ENCODE results near the gene SIGLEC8. TPM values are rescaled to one million over a fixed set of nuclear protein-coding genes. Genes with fewer than 3 reads are reported as not detected.
"Not testable (repeated sequence)": the region's sequence is repeated elsewhere in the genome, so short reads cannot be mapped to it uniquely, and the experiment has no call there.

SIGLEC8 gene
- total and polyA plus RNA-seq, 8 donors, result 0.04 to 0.99 (median 0.47) TPM; not detected in 4

GRCh38 chr19:51469629-51470028 lies 11.4 kb upstream of the SIGLEC8 start:
- intact Hi-C loops (cut with DNase I), result loop anchor here in 1 of 2 donors (10.0 kb wide), 1 partner anchor 185 kb away; no protein-coding TSS in a partner anchor
- ATAC-seq (no peak), DNase-seq (no peak)
- peaks cover 0 to 38% of the 10 kb centered on the region in 2 donors for H3K27me3 ChIP-seq
- H3K36me3 ChIP-seq, result no peaks in the 10 kb centered on the region
- no peak overlapping the region for H3K27ac ChIP-seq
- H3K4me1 ChIP-seq, result peaks cover 0 to 21% of the 10 kb centered on the region in 2 donors
- no peak for TF ChIP-seq CTCF (IDR thresholded peaks at IDR 0.05)
- no peak overlapping the region for H3K4me3 ChIP-seq
- H3K9me3 ChIP-seq, result no peaks in the 10 kb centered on the region

GRCh38 chr19:51469162-51469561 lies 10.9 kb upstream of the SIGLEC8 start:
- TF ChIP-seq CTCF (IDR thresholded peaks at IDR 0.05), result no peak
- no peak for ATAC-seq
- H3K4me1 ChIP-seq, result peaks cover 0 to 21% of the 10 kb centered on the region in 2 donors
- H3K27me3 ChIP-seq, result peaks cover 0 to 35% of the 10 kb centered on the region in 2 donors
- H3K9me3 ChIP-seq, result no peaks in the 10 kb centered on the region
- no peaks in the 10 kb centered on the region for H3K36me3 ChIP-seq
- no peak overlapping the region for H3K27ac ChIP-seq
- H3K4me3 ChIP-seq, result no peak overlapping the region
- no peak for DNase-seq
- intact Hi-C loops (cut with DNase I), result no loop called here

- DNase-seq (no peak), ATAC-seq (no peak)
- peak overlapping the region in 1 of 2 donors; percentile 42 for H3K27ac ChIP-seq
- peaks cover 0 to 30% of the 10 kb centered on the region in 2 donors for H3K27me3 ChIP-seq
- no peak overlapping the region for H3K4me3 ChIP-seq
- intact Hi-C loops (cut with DNase I), result no loop called here
- TF ChIP-seq CTCF (IDR thresholded peaks at IDR 0.05), result no peak
- peaks cover 0 to 21% of the 10 kb centered on the region in 2 donors for H3K4me1 ChIP-seq
- H3K36me3 ChIP-seq, result no peaks in the 10 kb centered on the region
- no peaks in the 10 kb centered on the region for H3K9me3 ChIP-seq
Observed at GRCh38 chr19:51468545-51468920, 10.3 kb upstream of the SIGLEC8 start.

GRCh38 chr19:51467864-51468544 lies 9.8 kb upstream of the SIGLEC8 start:
- H3K27ac ChIP-seq, result peak overlapping the region in 1 of 2 donors; percentile 42
- peaks cover 0 to 30% of the 10 kb centered on the region in 2 donors for H3K27me3 ChIP-seq
- intact Hi-C loops (cut with DNase I), result no loop called here
- no peak overlapping the region for H3K4me3 ChIP-seq
- TF ChIP-seq CTCF (IDR thresholded peaks at IDR 0.05), result no peak
- H3K4me1 ChIP-seq, result peaks cover 0 to 26% of the 10 kb centered on the region in 2 donors
- DNase-seq (no peak), ATAC-seq (no peak)
- H3K36me3 ChIP-seq, result no peaks in the 10 kb centered on the region
- no peaks in the 10 kb centered on the region for H3K9me3 ChIP-seq

GRCh38 chr19:51466723-51467122 lies 8.5 kb upstream of the SIGLEC8 start:
- Histone ChIP-seq H3K27me3 (peaks cover 0 to 36% of the 10 kb centered on the region in 2 donors), H3K4me1 (peaks cover 0 to 36% of the 10 kb centered on the region in 2 donors), H3K9me3 (no peaks in the 10 kb centered on the region), H3K4me3 (no peak overlapping the region), H3K27ac (no peak overlapping the region), H3K36me3 (no peaks in the 10 kb centered on the region)
- ATAC-seq (no peak), DNase-seq (no peak)
- no peak for TF ChIP-seq CTCF (IDR thresholded peaks at IDR 0.05)
- intact Hi-C loops (cut with DNase I), result no loop called here

- Histone ChIP-seq H3K27me3 (peaks cover 0 to 43% of the 10 kb centered on the region in 2 donors), H3K4me1 (peaks cover 0 to 49% of the 10 kb centered on the region in 2 donors)
- H3K9me3 ChIP-seq; H3K27ac ChIP-seq; DNase-seq; H3K36me3 ChIP-seq; H3K4me3 ChIP-seq; intact Hi-C loops (cut with DNase I): not testable (repeated sequence)
- peak; percentile 27 for ATAC-seq
Observed at GRCh38 chr19:51463976-51464581, 5.8 kb upstream of the SIGLEC8 start.

All from left lung (tissue), 10 donors.